Measurements from ENCODE around the gene EFHD1. TPM values are rescaled to one million over a fixed set of nuclear protein-coding genes. Genes with fewer than 3 reads are reported as not detected.

EFHD1 gene
- total RNA-seq, 5 donors from 2014 or later (not counting 1 experiment from before 2014, with no cell fraction given): 0.93 to 3.0 (median 2.3) TPM

- CTCF ChIA-PET: interaction anchor here (0.6 to 0.9 kb wide), 2 partner anchors 50 to 1236 kb away, joined by 3 to 5 read pairs; no protein-coding TSS in a partner anchor
- 30% methylated on average over 2 of the region's 7 CpGs for WGBS (ENCODE audit: insufficient coverage)
These were observed 24.9 kb downstream of the EFHD1 start for GRCh38 chr2:232658217-232658785.

GRCh38 chr2:232659359-232659758, 26.0 kb downstream of the EFHD1 start:
- Mint-ChIP-seq H3K4me1 (no peaks in the 10 kb centered on the region), H3K27me3 (no peaks in the 10 kb centered on the region), H3K4me3 (no peak overlapping the region), H3K9me3 (no peaks in the 10 kb centered on the region), H3K27ac (no peak overlapping the region), H3K36me3 (no peaks in the 10 kb centered on the region)
- no peak for DNase-seq
- no peaks in the 10 kb centered on the region for H3K36me3 ChIP-seq (ENCODE audit: control insufficient read depth in 2 of 2, extremely low read depth in 1 of 2, insufficient read depth in 1 of 2, low read length in 1 of 2)
- CTCF ChIA-PET: no interaction called here
- H3K27me3 ChIP-seq (replicated peaks in 1 of 2; ENCODE audit: control insufficient read depth in 2 of 2, extremely low read depth in 1 of 2, insufficient read depth in 2 of 2, low read length in 1 of 2): no peaks in the 10 kb centered on the region
- no peak overlapping the region for H3K4me3 ChIP-seq (ENCODE audit: control insufficient read depth in 1 of 2, extremely low read depth in 1 of 2, low read length in 1 of 2)
- 88% methylated on average over 1 of the region's 2 CpGs for WGBS (ENCODE audit: insufficient coverage)
- no peaks in the 10 kb centered on the region for H3K4me1 ChIP-seq (ENCODE audit: control insufficient read depth in 1 of 2, extremely low read depth in 1 of 2, insufficient read depth in 2 of 2, low read length in 2 of 2)
- POLR2A ChIA-PET: no interaction called here
- ATAC-seq (replicated peaks in 1 of 4): no peak
- H3K27ac ChIP-seq (ENCODE audit: low read length): no peak overlapping the region
- no peaks in the 10 kb centered on the region for H3K9me3 ChIP-seq

More at GRCh38 chr2:232658217-232658785, 24.9 kb downstream of the EFHD1 start:
- Mint-ChIP-seq H3K4me3 (no peak overlapping the region), H3K27me3 (no peaks in the 10 kb centered on the region), H3K27ac (peak overlapping the region in 1 of 2 donors; percentile 41), H3K4me1 (no peaks in the 10 kb centered on the region), H3K9me3 (no peaks in the 10 kb centered on the region), H3K36me3 (no peaks in the 10 kb centered on the region)
- Histone ChIP-seq H3K36me3 (ENCODE audit: control insufficient read depth in 2 of 2, extremely low read depth in 1 of 2, insufficient read depth in 1 of 2, low read length in 1 of 2) (no peaks in the 10 kb centered on the region), H3K9me3 (no peaks in the 10 kb centered on the region), H3K4me3 (ENCODE audit: control insufficient read depth in 1 of 2, extremely low read depth in 1 of 2, low read length in 1 of 2) (no peak overlapping the region), H3K27me3 (replicated peaks in 1 of 2; ENCODE audit: control insufficient read depth in 2 of 2, extremely low read depth in 1 of 2, insufficient read depth in 2 of 2, low read length in 1 of 2) (peaks cover 0 to 3% of the 10 kb centered on the region in 2 experiments), H3K27ac (ENCODE audit: low read length) (no peak overlapping the region), H3K4me1 (ENCODE audit: control insufficient read depth in 1 of 2, extremely low read depth in 1 of 2, insufficient read depth in 2 of 2, low read length in 2 of 2) (no peaks in the 10 kb centered on the region)
- POLR2A ChIA-PET: no interaction called here
- DNase-seq (no peak), ATAC-seq (replicated peaks in 1 of 4) (no peak)

- H3K36me3 Mint-ChIP-seq: no peaks in the 10 kb centered on the region
- DNase-seq: no peak
- H3K9me3 Mint-ChIP-seq: no peaks in the 10 kb centered on the region
- Histone ChIP-seq H3K9me3 (no peaks in the 10 kb centered on the region), H3K27me3 (replicated peaks in 1 of 2; ENCODE audit: control insufficient read depth in 2 of 2, extremely low read depth in 1 of 2, insufficient read depth in 2 of 2, low read length in 1 of 2) (peaks cover 0 to 3% of the 10 kb centered on the region in 2 experiments), H3K27ac (ENCODE audit: low read length) (no peak overlapping the region), H3K4me3 (ENCODE audit: control insufficient read depth in 1 of 2, extremely low read depth in 1 of 2, low read length in 1 of 2) (no peak overlapping the region), H3K4me1 (ENCODE audit: control insufficient read depth in 1 of 2, extremely low read depth in 1 of 2, insufficient read depth in 2 of 2, low read length in 2 of 2) (no peaks in the 10 kb centered on the region), H3K36me3 (ENCODE audit: control insufficient read depth in 2 of 2, extremely low read depth in 1 of 2, insufficient read depth in 1 of 2, low read length in 1 of 2) (no peaks in the 10 kb centered on the region)
- ChIA-PET POLR2A (no interaction called here), CTCF (no interaction called here)
- no peak overlapping the region for H3K27ac Mint-ChIP-seq
- WGBS (ENCODE audit: insufficient coverage): 90% methylated on average over 12 of the region's 16 CpGs
- no peak overlapping the region for H3K4me3 Mint-ChIP-seq
- no peak for ATAC-seq (replicated peaks in 1 of 4)
- no peaks in the 10 kb centered on the region for H3K4me1 Mint-ChIP-seq
- H3K27me3 Mint-ChIP-seq: no peaks in the 10 kb centered on the region
These were observed 29.3 kb downstream of the EFHD1 start for GRCh38 chr2:232662486-232663260.

- peaks cover 6 to 8% of the 10 kb centered on the region in 2 donors for H3K27me3 Mint-ChIP-seq
- no peak overlapping the region for H3K4me3 Mint-ChIP-seq
- ChIA-PET CTCF (interaction anchor here in 1 of 2 donors (0.9 kb wide), 1 partner anchor 29 kb away, joined by 5 read pairs; no protein-coding TSS in a partner anchor), POLR2A (no interaction called here)
- peaks cover 3% of the 10 kb centered on the region for H3K36me3 Mint-ChIP-seq
- H3K9me3 Mint-ChIP-seq: no peaks in the 10 kb centered on the region
- no peak for DNase-seq
- Histone ChIP-seq H3K36me3 (ENCODE audit: control insufficient read depth in 2 of 2, extremely low read depth in 1 of 2, insufficient read depth in 1 of 2, low read length in 1 of 2) (no peaks in the 10 kb centered on the region), H3K27me3 (replicated peaks in 1 of 2; ENCODE audit: control insufficient read depth in 2 of 2, extremely low read depth in 1 of 2, insufficient read depth in 2 of 2, low read length in 1 of 2) (peaks cover 0 to 19% of the 10 kb centered on the region in 2 experiments), H3K4me1 (ENCODE audit: control insufficient read depth in 1 of 2, extremely low read depth in 1 of 2, insufficient read depth in 2 of 2, low read length in 2 of 2) (no peaks in the 10 kb centered on the region), H3K4me3 (ENCODE audit: control insufficient read depth in 1 of 2, extremely low read depth in 1 of 2, low read length in 1 of 2) (no peak overlapping the region), H3K27ac (ENCODE audit: low read length) (no peak overlapping the region), H3K9me3 (no peaks in the 10 kb centered on the region)
- no peak for ATAC-seq (replicated peaks in 1 of 4)
- WGBS (ENCODE audit: insufficient coverage): 61% methylated on average over 6 of the region's 7 CpGs
- H3K27ac Mint-ChIP-seq: no peak overlapping the region
- peaks cover 0 to 5% (median 0%) of the 10 kb centered on the region in 3 donors for H3K4me1 Mint-ChIP-seq
These were observed 32.8 kb downstream of the EFHD1 start for GRCh38 chr2:232666051-232666805.

- Mint-ChIP-seq H3K4me1 (peaks cover 0 to 5% (median 0%) of the 10 kb centered on the region in 3 donors), H3K36me3 (peaks cover 3% of the 10 kb centered on the region), H3K4me3 (no peak overlapping the region), H3K27me3 (peaks cover 6 to 8% of the 10 kb centered on the region in 2 donors), H3K27ac (no peak overlapping the region), H3K9me3 (no peaks in the 10 kb centered on the region)
- CTCF ChIA-PET: no interaction called here
- H3K27ac ChIP-seq (ENCODE audit: low read length): no peak overlapping the region
- 86% methylated on average over 6 of the region's 10 CpGs for WGBS (ENCODE audit: insufficient coverage)
- H3K36me3 ChIP-seq (ENCODE audit: control insufficient read depth in 2 of 2, extremely low read depth in 1 of 2, insufficient read depth in 1 of 2, low read length in 1 of 2): no peaks in the 10 kb centered on the region
- H3K27me3 ChIP-seq (replicated peaks in 1 of 2; ENCODE audit: control insufficient read depth in 2 of 2, extremely low read depth in 1 of 2, insufficient read depth in 2 of 2, low read length in 1 of 2): peaks cover 0 to 24% of the 10 kb centered on the region in 2 experiments
- H3K9me3 ChIP-seq: no peaks in the 10 kb centered on the region
- no peak overlapping the region for H3K4me3 ChIP-seq (ENCODE audit: control insufficient read depth in 1 of 2, extremely low read depth in 1 of 2, low read length in 1 of 2)
- no peak for ATAC-seq (replicated peaks in 1 of 4)
- POLR2A ChIA-PET: interaction anchor here in 1 of 2 donors (0.6 kb wide), 1 partner anchor 33 kb away, joined by 3 read pairs; no protein-coding TSS in a partner anchor
- no peak for DNase-seq
- H3K4me1 ChIP-seq (ENCODE audit: control insufficient read depth in 1 of 2, extremely low read depth in 1 of 2, insufficient read depth in 2 of 2, low read length in 2 of 2): no peaks in the 10 kb centered on the region
These were observed 34.7 kb downstream of the EFHD1 start for GRCh38 chr2:232667989-232668583.

- no peaks in the 10 kb centered on the region for H3K36me3 ChIP-seq (ENCODE audit: control insufficient read depth in 2 of 2, extremely low read depth in 1 of 2, insufficient read depth in 1 of 2, low read length in 1 of 2)
- peaks cover 0 to 5% (median 0%) of the 10 kb centered on the region in 3 donors for H3K4me1 Mint-ChIP-seq
- no peaks in the 10 kb centered on the region for H3K9me3 Mint-ChIP-seq
- H3K4me1 ChIP-seq (ENCODE audit: control insufficient read depth in 1 of 2, extremely low read depth in 1 of 2, insufficient read depth in 2 of 2, low read length in 2 of 2): no peaks in the 10 kb centered on the region
- peaks cover 3% of the 10 kb centered on the region for H3K36me3 Mint-ChIP-seq
- ATAC-seq (replicated peaks in 1 of 4) (no peak), DNase-seq (no peak)
- no peak overlapping the region for H3K27ac ChIP-seq (ENCODE audit: low read length)
- 85% methylated on average over 14 of the region's 17 CpGs for WGBS (ENCODE audit: insufficient coverage)
- no peak overlapping the region for H3K4me3 Mint-ChIP-seq
- no peak overlapping the region for H3K4me3 ChIP-seq (ENCODE audit: control insufficient read depth in 1 of 2, extremely low read depth in 1 of 2, low read length in 1 of 2)
- H3K27ac Mint-ChIP-seq: no peak overlapping the region
- H3K27me3 Mint-ChIP-seq: peaks cover 7 to 8% of the 10 kb centered on the region in 2 donors
- no peaks in the 10 kb centered on the region for H3K9me3 ChIP-seq
- ChIA-PET CTCF (no interaction called here), POLR2A (no interaction called here)
- H3K27me3 ChIP-seq (replicated peaks in 1 of 2; ENCODE audit: control insufficient read depth in 2 of 2, extremely low read depth in 1 of 2, insufficient read depth in 2 of 2, low read length in 1 of 2): peaks cover 0 to 24% of the 10 kb centered on the region in 2 experiments
These were observed 35.5 kb downstream of the EFHD1 start for GRCh38 chr2:232668805-232669444.
